Glomerular visceral epithelial cell (primary cell): ENCODE data around the gene OLA1.
A peak's percentile ranks its signal among the peaks of the same experiment; 100 is the strongest.
"Not testable (repeated sequence)": the region's sequence is repeated elsewhere in the genome, so short reads cannot be mapped to it uniquely, and the experiment has no call there.

Experiments
- DNase-seq: peaks from one replicate; pipeline ENCODE4 v3.0.0-alpha.2; 2016; ENCODE audit errors: extremely low spot score

OLA1 gene

GRCh38 chr2:174248187-174248997 is at the start of gene OLA1:
OLA1 (minus strand) TSS chr2:174248532; CDS start chr2:174246815, 1,717 bp downstream.
- DNase-seq = peak; percentile 98

GRCh38 chr2:174292908-174293307 is 44.6 kb upstream of the OLA1 start:
- DNase-seq = no peak

- no peak for DNase-seq
Measured at GRCh38 chr2:174286172-174286571, 37.8 kb upstream of the OLA1 start.

GRCh38 chr2:174282441-174282840 is 34.1 kb upstream of the OLA1 start:
- no peak for DNase-seq

- no peak for DNase-seq
Measured at GRCh38 chr2:174281736-174282135, 33.4 kb upstream of the OLA1 start.

- DNase-seq = no peak
Measured at GRCh38 chr2:174280596-174280995, 32.3 kb upstream of the OLA1 start.

- DNase-seq = not testable (repeated sequence)
Measured at GRCh38 chr2:174270263-174270662, 21.9 kb upstream of the OLA1 start.

- DNase-seq = no peak
Measured at GRCh38 chr2:174266288-174266687, 18.0 kb upstream of the OLA1 start.

- DNase-seq = peak; percentile 86
Measured at GRCh38 chr2:174263997-174264396, 15.7 kb upstream of the OLA1 start.

GRCh38 chr2:174259981-174260380 is 11.6 kb upstream of the OLA1 start:
- no peak for DNase-seq

GRCh38 chr2:174254267-174254666 is 5.9 kb upstream of the OLA1 start:
- no peak for DNase-seq

GRCh38 chr2:174248998-174249592 is 763 bp upstream of the OLA1 start:
- DNase-seq = no peak

GRCh38 chr2:174247474-174248186 is 702 bp downstream of the OLA1 start:
- DNase-seq = no peak

GRCh38 chr2:174246944-174247381 is 1.4 kb downstream of the OLA1 start:
- DNase-seq = no peak

GRCh38 chr2:174245628-174246027 is 2.7 kb downstream of the OLA1 start:
- not testable (repeated sequence) for DNase-seq

- DNase-seq = no peak
Measured at GRCh38 chr2:174245065-174245464, 3.3 kb downstream of the OLA1 start.

- no peak for DNase-seq
Measured at GRCh38 chr2:174243812-174244211, 4.5 kb downstream of the OLA1 start.

- DNase-seq = no peak
Measured at GRCh38 chr2:174240097-174240496, 8.2 kb downstream of the OLA1 start.

GRCh38 chr2:174236429-174236828 is 11.9 kb downstream of the OLA1 start:
- no peak for DNase-seq

GRCh38 chr2:174235680-174236079 is 12.7 kb downstream of the OLA1 start:
- DNase-seq = no peak

- DNase-seq = no peak
Measured at GRCh38 chr2:174233771-174234275, 14.5 kb downstream of the OLA1 start.

GRCh38 chr2:174227748-174228147 is 20.6 kb downstream of the OLA1 start:
- DNase-seq = no peak
